Stomach (tissue), 4 donors: ENCODE results near the gene IRAG1.

Source experiments
- POLR2A ChIP-seq, 4 donors: fragments of 450-650 bp; IDR thresholded peaks; one replicate each; pipeline ENCODE4 v1.6.1; 2016; ENCODE audit warnings: antibody characterized with exemption in 4 of 4, control low read depth in 2 of 4, mild to moderate bottlenecking in 1 of 4, moderate library complexity in 1 of 4
- POLR2AphosphoS5 ChIP-seq, 3 donors: sonication (generic); formaldehyde crosslinking; IDR thresholded peaks; one replicate each; pipeline ENCODE4 v1.6.1; 2016; ENCODE audit warnings: antibody characterized with exemption in 3 of 3
- TF ChIP-seq, protein P1 (sequence below), 7 experiments: fragments of 450-650 bp in 4 of 7; fragments of 200-600 bp in 3 of 7; sonication (generic) in 3 of 7; IDR thresholded peaks; one replicate each; pipeline ENCODE4 v1.5.1; 2016 to 2019; ENCODE audit warnings: antibody characterized with exemption in 7 of 7, control low read depth in 2 of 7, mild to moderate bottlenecking in 1 of 7

- TF ChIP-seq POLR2AphosphoS5 (IDR thresholded peaks at IDR 0.05), result no peak
- no peak for TF ChIP-seq POLR2A (IDR thresholded peaks at IDR 0.05)
- TF ChIP-seq, protein P1, sequence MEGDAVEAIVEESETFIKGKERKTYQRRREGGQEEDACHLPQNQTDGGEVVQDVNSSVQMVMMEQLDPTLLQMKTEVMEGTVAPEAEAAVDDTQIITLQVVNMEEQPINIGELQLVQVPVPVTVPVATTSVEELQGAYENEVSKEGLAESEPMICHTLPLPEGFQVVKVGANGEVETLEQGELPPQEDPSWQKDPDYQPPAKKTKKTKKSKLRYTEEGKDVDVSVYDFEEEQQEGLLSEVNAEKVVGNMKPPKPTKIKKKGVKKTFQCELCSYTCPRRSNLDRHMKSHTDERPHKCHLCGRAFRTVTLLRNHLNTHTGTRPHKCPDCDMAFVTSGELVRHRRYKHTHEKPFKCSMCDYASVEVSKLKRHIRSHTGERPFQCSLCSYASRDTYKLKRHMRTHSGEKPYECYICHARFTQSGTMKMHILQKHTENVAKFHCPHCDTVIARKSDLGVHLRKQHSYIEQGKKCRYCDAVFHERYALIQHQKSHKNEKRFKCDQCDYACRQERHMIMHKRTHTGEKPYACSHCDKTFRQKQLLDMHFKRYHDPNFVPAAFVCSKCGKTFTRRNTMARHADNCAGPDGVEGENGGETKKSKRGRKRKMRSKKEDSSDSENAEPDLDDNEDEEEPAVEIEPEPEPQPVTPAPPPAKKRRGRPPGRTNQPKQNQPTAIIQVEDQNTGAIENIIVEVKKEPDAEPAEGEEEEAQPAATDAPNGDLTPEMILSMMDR (IDR thresholded peaks at IDR 0.05), result no peak
Measured at GRCh38 chr11:10667521-10667885, 26.1 kb downstream of the IRAG1 start.
